ENCODE measurements around the gene ITPR1.

The ITPR1 gene

GRCh38 chr3:4837374-4837930, 344.3 kb downstream of the ITPR1 start:
- no peak overlapping the region for H3K4me3 ChIP-seq (ENCODE audit: low read depth, low read length)

- H3K4me3 ChIP-seq (ENCODE audit: low read depth, low read length): no peak overlapping the region
These were observed 345.5 kb downstream of the ITPR1 start for GRCh38 chr3:4838621-4839022.

GRCh38 chr3:4839278-4839677, 346.1 kb downstream of the ITPR1 start:
- no peak overlapping the region for H3K4me3 ChIP-seq (ENCODE audit: low read depth, low read length)

- no peak overlapping the region for H3K4me3 ChIP-seq (ENCODE audit: low read depth, low read length)
These were observed 348.1 kb downstream of the ITPR1 start for GRCh38 chr3:4841225-4841624.

GRCh38 chr3:4841776-4842440, 348.8 kb downstream of the ITPR1 start:
- H3K4me3 ChIP-seq (ENCODE audit: low read depth, low read length): no peak overlapping the region

GRCh38 chr3:4843619-4844018, 350.5 kb downstream of the ITPR1 start:
- H3K4me3 ChIP-seq (ENCODE audit: low read depth, low read length): no peak overlapping the region

- no peak overlapping the region for H3K4me3 ChIP-seq (ENCODE audit: low read depth, low read length)
These were observed 352.7 kb downstream of the ITPR1 start for GRCh38 chr3:4845882-4846281.

GRCh38 chr3:4846543-4846942, 353.4 kb downstream of the ITPR1 start:
- H3K4me3 ChIP-seq (ENCODE audit: low read depth, low read length): no peak overlapping the region

GRCh38 chr3:4848176-4848825, 355.2 kb downstream of the ITPR1 start:
- no peak overlapping the region for H3K4me3 ChIP-seq (ENCODE audit: low read depth, low read length)

GRCh38 chr3:4849136-4849535, 356.0 kb downstream of the ITPR1 start:
- H3K4me3 ChIP-seq (ENCODE audit: low read depth, low read length): no peak overlapping the region

GRCh38 chr3:4849739-4850138, 356.6 kb downstream of the ITPR1 start:
- no peak overlapping the region for H3K4me3 ChIP-seq (ENCODE audit: low read depth, low read length)

- no peak overlapping the region for H3K4me3 ChIP-seq (ENCODE audit: low read depth, low read length)
These were observed 357.2 kb downstream of the ITPR1 start for GRCh38 chr3:4850211-4850927.

- H3K4me3 ChIP-seq (ENCODE audit: low read depth, low read length): no peak overlapping the region
These were observed 357.7 kb downstream of the ITPR1 start for GRCh38 chr3:4850928-4851265.

GRCh38 chr3:4852780-4853748, 359.9 kb downstream of the ITPR1 start:
- no peak overlapping the region for H3K4me3 ChIP-seq (ENCODE audit: low read depth, low read length)

GRCh38 chr3:4853749-4854140, 360.6 kb downstream of the ITPR1 start:
- no peak overlapping the region for H3K4me3 ChIP-seq (ENCODE audit: low read depth, low read length)

- H3K4me3 ChIP-seq (ENCODE audit: low read depth, low read length): no peak overlapping the region
These were observed 362.5 kb downstream of the ITPR1 start for GRCh38 chr3:4855676-4856075.

- H3K4me3 ChIP-seq (ENCODE audit: low read depth, low read length): no peak overlapping the region
These were observed 363.0 kb downstream of the ITPR1 start for GRCh38 chr3:4856136-4856535.

GRCh38 chr3:4856564-4856963, 363.4 kb downstream of the ITPR1 start:
- H3K4me3 ChIP-seq (ENCODE audit: low read depth, low read length): no peak overlapping the region

- H3K4me3 ChIP-seq (ENCODE audit: low read depth, low read length): no peak overlapping the region
These were observed 363.8 kb downstream of the ITPR1 start for GRCh38 chr3:4856986-4857385.

- H3K4me3 ChIP-seq (ENCODE audit: low read depth, low read length): no peak overlapping the region
These were observed 366.6 kb downstream of the ITPR1 start for GRCh38 chr3:4859788-4860187.

- no peak overlapping the region for H3K4me3 ChIP-seq (ENCODE audit: low read depth, low read length)
These were observed 369.8 kb downstream of the ITPR1 start for GRCh38 chr3:4862973-4863372.
